Peyer's patch (tissue), 4 donors: ENCODE results near the gene KCNRG.

Experiments used
- CTCF ChIP-seq, 6 experiments: fragments of 450-650 bp in 4 of 6; fragments of 200-600 bp in 2 of 6; sonication (generic) in 1 of 6; IDR thresholded peaks; one replicate each; pipeline ENCODE4 v1.5.1; 2017 to 2019; ENCODE audit warnings: antibody characterized with exemption in 6 of 6, mild to moderate bottlenecking in 3 of 6, moderate library complexity in 1 of 6
- POLR2A ChIP-seq, 2 donors: fragments of 450-650 bp; IDR thresholded peaks; one replicate each; pipeline ENCODE4 v1.5.1; 2017; ENCODE audit warnings: antibody characterized with exemption in 2 of 2, mild to moderate bottlenecking in 2 of 2, moderate library complexity in 2 of 2

DNA sequence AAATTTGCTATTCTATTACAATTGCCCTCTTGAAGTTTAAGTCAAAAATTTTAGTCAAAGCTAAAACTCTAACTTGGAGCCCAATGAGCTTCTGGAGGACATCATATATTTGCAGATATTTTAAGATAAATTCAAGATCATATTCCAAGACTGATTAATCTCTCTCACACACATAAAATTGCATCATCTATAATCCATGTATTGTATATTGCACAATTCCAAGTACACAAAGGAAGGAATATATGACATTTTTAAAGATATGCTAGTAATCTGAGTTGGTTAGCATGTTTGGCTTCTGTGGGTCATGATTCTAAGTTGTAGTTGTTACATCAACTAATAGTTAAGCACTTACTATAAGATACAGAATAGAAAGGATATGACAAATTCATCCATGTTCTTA is 53.3 kb downstream of the KCNRG start:
- TF ChIP-seq CTCF (IDR thresholded peaks at IDR 0.05) = no peak
- TF ChIP-seq POLR2A (IDR thresholded peaks at IDR 0.05) = no peak
